H1 (cell line): ENCODE measurements around the gene ADGRL3. TPM values are rescaled to one million over a fixed set of nuclear protein-coding genes. Genes with fewer than 3 reads are reported as not detected.

Source experiments
- CTCF ChIA-PET: fragments of 300-600 bp; sonication (Branson Sonifier 250); formaldehyde crosslinking; loops from one replicate; lab custom pipeline; 2021; ENCODE audit not compliant: partially characterized antibody; lab: Charles Lee
- POLR2A ChIA-PET: fragments of 300-600 bp; sonication (Branson Sonifier 250); formaldehyde crosslinking; loops from one replicate; lab custom pipeline; 2021; ENCODE audit warnings: inconsistent platforms; ENCODE audit not compliant: partially characterized antibody; lab: Charles Lee
- DNase-seq, 2 experiments: peaks; one replicate each; pipeline versions ENCODE4 v3.0.0 to v3.0.0-alpha.2; 2010 to 2022; ENCODE audit warnings: low spot score in 2 of 2, low read depth in 1 of 2, mixed read lengths in 1 of 2
- FAIRE-seq: peaks from 2 replicates; lab custom pipeline; 2011; peaks lifted over from hg19 to GRCh38; lab: Jason Lieb, UNC
- H2AFZ ChIP-seq: 2 replicates; pipeline ENCODE4 v1.8.1; 2012; ENCODE audit warnings: low read length, inconsistent platforms
- H2AK5ac ChIP-seq: 2 replicates; pipeline ENCODE4 v1.6.1; 2013; ENCODE audit warnings: low read depth, low read length
- H2BK120ac ChIP-seq: replicated peaks from 2 replicates; pipeline ENCODE3; 2013; ENCODE audit warnings: low read depth, low read length, inconsistent platforms
- H2BK12ac ChIP-seq: 2 replicates; pipeline ENCODE4 v1.6.1; 2013; ENCODE audit warnings: low read depth, low read length
- H2BK15ac ChIP-seq: 2 replicates; pipeline ENCODE4 v1.6.1; 2013; ENCODE audit warnings: low read length
- H2BK20ac ChIP-seq: 2 replicates; pipeline ENCODE4 v1.6.1; 2013; ENCODE audit warnings: low read length
- H2BK5ac ChIP-seq: 2 replicates; pipeline ENCODE4 v1.6.1; 2013; ENCODE audit warnings: low read depth, low read length
- H3K14ac ChIP-seq: 2 replicates; pipeline ENCODE4 v1.6.1; 2013; ENCODE audit warnings: inconsistent platforms; ENCODE audit not compliant: insufficient read length
- H3K18ac ChIP-seq: 2 replicates; pipeline ENCODE4 v1.6.1; 2013; ENCODE audit warnings: low read length; ENCODE audit errors: extremely low read depth
- H3K23ac ChIP-seq: 2 replicates; pipeline ENCODE4 v1.6.1; 2013; ENCODE audit warnings: inconsistent platforms; ENCODE audit not compliant: insufficient read length
- H3K23me2 ChIP-seq: 2 replicates; pipeline ENCODE4 v1.6.1; 2013; ENCODE audit warnings: low read depth, low read length
- H3K27ac ChIP-seq: 2 replicates; pipeline ENCODE4 v1.6.1; 2011; ENCODE audit warnings: low read depth, low read length, inconsistent platforms
- H3K27me3 ChIP-seq, 4 experiments: replicated peaks in 1 of 4; 1 replicate in 1 of 4; 2 replicates in 3 of 4; pipeline versions ENCODE4 v1.6.1 to v1.8.1; 2011 to 2013; ENCODE audit warnings: low read length in 3 of 4, mild to moderate bottlenecking in 3 of 4, inconsistent platforms in 2 of 4, mixed read lengths in 2 of 4, moderate library complexity in 1 of 4; ENCODE audit not compliant: control insufficient read depth in 3 of 4, insufficient read depth in 3 of 4; ENCODE audit errors: extremely low read depth in 1 of 4
- H3K36me3 ChIP-seq, 4 experiments: 2 replicates each; pipeline versions ENCODE4 v1.6.1 to v1.8.1; 2011 to 2013; ENCODE audit warnings: mild to moderate bottlenecking in 4 of 4, low read length in 3 of 4, moderate library complexity in 2 of 4, control low read depth in 1 of 4, inconsistent platforms in 1 of 4; ENCODE audit not compliant: insufficient read depth in 4 of 4, control insufficient read depth in 2 of 4
- H3K4ac ChIP-seq: replicated peaks from 2 replicates; pipeline ENCODE3; 2013; ENCODE audit warnings: low read length, low read depth, mixed read lengths, inconsistent platforms; ENCODE audit not compliant: insufficient read length
- H3K4me1 ChIP-seq, 4 experiments: replicated peaks in 1 of 4; 1 replicate in 1 of 4; 2 replicates in 3 of 4; pipeline versions ENCODE4 v1.6.1 to v1.8.1; 2011 to 2013; ENCODE audit warnings: low read length in 3 of 4, inconsistent platforms in 2 of 4, mixed read lengths in 1 of 4; ENCODE audit not compliant: insufficient read depth in 4 of 4, control insufficient read depth in 3 of 4
- H3K4me2 ChIP-seq, 2 experiments: 2 replicates each; pipeline versions ENCODE4 v1.6.1 to v1.8.1; 2011 to 2013; ENCODE audit warnings: low read depth in 2 of 2, low read length in 2 of 2, control low read depth in 1 of 2, inconsistent platforms in 1 of 2, mild to moderate bottlenecking in 1 of 2; ENCODE audit not compliant: insufficient read depth in 1 of 2
- H3K4me3 ChIP-seq, 4 experiments: fragments of 200-600, 300-600 bp in 1 of 4; sonication (generic), shearing (Covaris generic), sonication (Bioruptor Twin) in 1 of 4; 2 replicates each; pipeline versions ENCODE4 v1.5.1 to v1.8.1; 2011 to 2016; ENCODE audit warnings: low read length in 4 of 4, low read depth in 3 of 4, control low read depth in 2 of 4, inconsistent platforms in 2 of 4, mild to moderate bottlenecking in 2 of 4, mixed read lengths in 1 of 4, moderate library complexity in 1 of 4; ENCODE audit not compliant: insufficient read depth in 2 of 4; ENCODE audit errors: extremely low read depth in 1 of 4
- H3K56ac ChIP-seq: replicated peaks from 2 replicates; pipeline ENCODE3; 2013; ENCODE audit warnings: low read depth, mild to moderate bottlenecking, mixed read lengths, low read length, inconsistent platforms; ENCODE audit not compliant: insufficient read length
- H3K79me1 ChIP-seq: 2 replicates; pipeline ENCODE4 v1.6.1; 2013; ENCODE audit warnings: low read depth, low read length, control low read depth
- H3K79me2 ChIP-seq, 2 experiments: 2 replicates each; pipeline versions ENCODE4 v1.6.1 to v1.8.1; 2012 to 2013; ENCODE audit warnings: low read length in 2 of 2, mild to moderate bottlenecking in 2 of 2, inconsistent platforms in 1 of 2; ENCODE audit not compliant: insufficient read depth in 2 of 2, control insufficient read depth in 1 of 2
- H3K9ac ChIP-seq, 4 experiments: replicated peaks in 1 of 4; 1 replicate in 1 of 4; 2 replicates in 3 of 4; pipeline versions ENCODE4 v1.6.1 to v1.8.1; 2011 to 2013; ENCODE audit warnings: low read depth in 3 of 4, low read length in 3 of 4, control low read depth in 2 of 4, mild to moderate bottlenecking in 2 of 4, moderate library complexity in 2 of 4, inconsistent platforms in 1 of 4; ENCODE audit errors: extremely low read depth in 1 of 4
- H3K9me3 ChIP-seq, 2 experiments: 2 replicates each; pipeline versions ENCODE4 v1.6.1 to v1.8.1; 2012 to 2013; ENCODE audit warnings: mild to moderate bottlenecking in 2 of 2, moderate library complexity in 2 of 2, control low read depth in 1 of 2, inconsistent platforms in 1 of 2, low read depth in 1 of 2, low read length in 1 of 2, mixed read lengths in 1 of 2; ENCODE audit not compliant: insufficient read depth in 2 of 2
- H4K20me1 ChIP-seq, 2 experiments: replicated peaks in 1 of 2; 2 replicates each; pipeline versions ENCODE3 to v1.8.1; 2011 to 2013; ENCODE audit warnings: inconsistent platforms in 2 of 2, low read length in 2 of 2, mild to moderate bottlenecking in 1 of 2; ENCODE audit not compliant: insufficient read depth in 2 of 2, control insufficient read depth in 1 of 2
- H4K5ac ChIP-seq: 2 replicates; pipeline ENCODE4 v1.6.1; 2013; ENCODE audit warnings: low read length, low read depth, mixed read lengths, inconsistent platforms; ENCODE audit not compliant: insufficient read length
- H4K8ac ChIP-seq: 2 replicates; pipeline ENCODE4 v1.8.0; 2013; ENCODE audit warnings: mild to moderate bottlenecking, moderate library complexity, low read length, inconsistent platforms; ENCODE audit not compliant: insufficient read depth; ENCODE audit errors: extremely low read depth
- H4K91ac ChIP-seq: replicated peaks from 2 replicates; pipeline ENCODE3; 2013; ENCODE audit warnings: low read length, mixed read lengths, inconsistent platforms; ENCODE audit not compliant: insufficient read length
- BRCA1 ChIP-seq: IDR thresholded peaks from 2 replicates; pipeline ENCODE4 v1.6.1; 2012; ENCODE audit warnings: low read depth, low read length, improper control_type of control experiment
- CREB1 ChIP-seq: IDR thresholded peaks from 2 replicates; pipeline ENCODE4 v1.6.1; 2012; ENCODE audit warnings: inconsistent platforms
- EGR1 ChIP-seq: IDR thresholded peaks from 2 replicates; pipeline ENCODE4 v1.6.1; 2011; ENCODE audit warnings: low read depth, low read length, borderline replicate concordance
- FOSL1 ChIP-seq: IDR thresholded peaks from 2 replicates; pipeline ENCODE4 v1.6.1; 2011; ENCODE audit warnings: mild to moderate bottlenecking, low read depth, low read length, moderate library complexity; ENCODE audit not compliant: insufficient read depth
- KDM5A ChIP-seq: fragments of 200-600 bp; IDR thresholded peaks from 2 replicates; pipeline ENCODE4 v1.7.1; 2012; ENCODE audit warnings: mild to moderate bottlenecking, low read length, inconsistent platforms, mixed read lengths
- WGBS, 2 experiments: shearing (Covaris generic) in 1 of 2; methylation state at CpG; one replicate each; pipeline versions ENCODE4 v1.1.6 to v1.1.7; 2013 to 2015; ENCODE audit warnings: low lambda C conversion rate in 2 of 2, mixed read lengths in 2 of 2, inconsistent platforms in 1 of 2, low coverage in 1 of 2, missing lambda C conversion rate in 1 of 2; ENCODE audit not compliant: insufficient replicate concordance in 2 of 2, insufficient coverage in 1 of 2, insufficient read length in 1 of 2; ENCODE audit errors: extremely low coverage in 1 of 2, missing lambda C conversion rate in 1 of 2; 5-methylcytosine and 5-hydroxymethylcytosine counted together
- polyA plus RNA-seq, 7 experiments: library from polyadenylated mRNA; depleted of rRNA in 3 of 7; stranded (reverse) in 5 of 7; unstranded in 2 of 7; fragments of >200 nt in 5 of 7; fragments of 200-250 nt in 2 of 7; gene quantifications; 1 replicate in 5 of 7; 2 replicates in 1 of 7; 4 replicates in 1 of 7; pipeline versions ENCODE4 v1.2.1 to v1.2.3, GENCODE V29; 2011 to 2013; ENCODE audit warnings: missing spikeins in 2 of 7, mixed read lengths in 2 of 7
- total RNA-seq: library from RNA; stranded (reverse); fragmentation: NEBNext Ultra II Directional; extraction: Animal tissue kit (Norgen Biotek cat#: 25700); gene quantifications from 2 replicates; pipeline ENCODE4 v1.2.1, GENCODE V29; 2021

ADGRL3 gene
- total and polyA plus RNA-seq, 2 of the 8 experiments (the other 6 are each of a cell fraction or from before 2014, with no cell fraction given): 6.6 to 13.0 TPM

DNA sequence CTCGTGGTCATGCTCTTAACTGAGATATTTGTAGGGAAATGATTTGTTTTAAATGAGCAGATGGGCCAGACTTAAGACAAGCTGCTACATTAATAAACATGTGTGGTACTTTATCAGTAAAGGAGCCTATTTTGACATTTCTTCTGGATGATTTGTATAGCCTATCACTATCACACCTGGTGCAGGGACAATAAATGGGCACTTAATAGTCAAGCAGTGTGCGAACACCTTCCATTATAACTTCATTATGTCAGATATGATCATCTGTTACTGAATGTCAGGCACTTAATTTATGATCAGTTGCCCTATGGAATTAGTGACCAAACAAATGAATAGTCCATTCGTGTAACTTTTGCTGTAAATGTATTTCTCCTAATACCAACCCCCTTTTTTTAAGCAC, 628.8 kb downstream of the ADGRL3 start:
- H3K9me3 ChIP-seq: no peaks in the 10 kb centered on the region
- DNase-seq (no peak), FAIRE-seq (no peak)
- ChIA-PET CTCF (interaction anchor here (1.7 kb wide), 1 partner anchor 10 kb away, joined by 3 read pairs; no protein-coding TSS in a partner anchor), POLR2A (no interaction called here)
- H3K18ac ChIP-seq: no peak overlapping the region
- H2BK15ac ChIP-seq: no peak overlapping the region
- 88% methylated on average over 3 of the region's 3 CpGs; no CpG with 5 or more reads in 1 of the 2 experiments for whole genome bisulfite sequencing, 2 experiments
- H3K14ac ChIP-seq: no peak overlapping the region
- no peaks in the 10 kb centered on the region for H3K79me2 ChIP-seq
- peak overlapping the region; percentile 10 for H4K5ac ChIP-seq
- H2BK5ac ChIP-seq: no peak overlapping the region
- no peaks in the 10 kb centered on the region for H3K79me1 ChIP-seq
- H3K27ac ChIP-seq: no peak overlapping the region
- H2BK12ac ChIP-seq: no peak overlapping the region
- H3K23me2 ChIP-seq: no peaks in the 10 kb centered on the region
- no peak overlapping the region for H3K56ac ChIP-seq
- H3K4ac ChIP-seq: no peak overlapping the region
- no peaks in the 10 kb centered on the region for H4K20me1 ChIP-seq
- no peak overlapping the region for H3K4me2 ChIP-seq
- H2AFZ ChIP-seq: no peak overlapping the region
- H2BK20ac ChIP-seq: no peak overlapping the region
- H3K27me3 ChIP-seq: no peaks in the 10 kb centered on the region
- H4K91ac ChIP-seq: no peak overlapping the region
- H3K4me1 ChIP-seq: peaks cover 3 to 9% (median 3%) of the 10 kb centered on the region in 4 experiments; a peak in 5 of 7 replicates
- no peaks in the 10 kb centered on the region for H3K36me3 ChIP-seq
- TF ChIP-seq EGR1 (no peak), KDM5A (no peak), BRCA1 (no peak), FOSL1 (no peak), CREB1 (no peak)
- H3K23ac ChIP-seq: no peak overlapping the region
- H3K4me3 ChIP-seq: no peak overlapping the region
- H2BK120ac ChIP-seq: no peak overlapping the region
- no peak overlapping the region for H2AK5ac ChIP-seq
- H3K9ac ChIP-seq: no peak overlapping the region
- no peak overlapping the region for H4K8ac ChIP-seq
